ENCODE data around the gene ZNF566.
"Not testable (repeated sequence)": the region's sequence is repeated elsewhere in the genome, so short reads cannot be mapped to it uniquely, and the experiment has no call there.

ZNF566 gene

DNA sequence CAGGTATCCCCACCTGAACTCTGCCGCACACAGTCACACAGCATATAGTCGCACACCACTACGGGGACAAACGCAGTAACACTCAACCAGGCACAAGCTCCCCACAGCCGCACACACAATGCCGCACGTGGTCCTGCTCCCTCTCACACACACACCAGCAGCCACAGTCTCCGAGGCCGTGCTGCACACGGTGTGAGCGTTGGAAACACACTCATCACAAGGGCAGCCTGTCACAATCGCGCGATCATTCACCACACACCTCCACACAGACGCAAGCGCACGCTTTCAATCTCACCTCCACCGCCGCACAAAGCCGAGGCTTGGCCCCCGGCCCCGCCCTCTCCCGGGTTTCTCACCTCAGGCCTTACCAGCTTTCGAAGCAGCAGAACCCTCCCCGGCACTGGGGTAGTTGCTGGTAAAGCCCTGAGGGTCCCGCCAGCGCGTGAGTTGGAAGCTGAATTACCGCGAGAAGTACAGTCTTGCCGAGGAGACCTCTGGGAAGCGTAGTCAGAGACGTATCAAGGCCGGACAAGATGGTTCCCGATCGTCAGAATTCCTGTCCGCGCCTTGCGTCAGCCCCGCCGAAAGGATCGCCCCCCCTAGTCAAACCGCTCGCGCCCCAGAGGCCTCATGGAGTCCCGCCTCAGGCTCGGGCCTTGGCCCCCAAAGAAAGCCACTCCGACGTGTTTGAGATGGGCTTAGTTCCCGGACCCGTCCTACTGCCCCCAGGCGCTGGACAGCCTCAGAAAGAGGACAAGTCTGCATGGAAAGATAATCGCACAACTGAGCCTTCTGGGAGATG lies at the start of gene ZNF566:
ZNF566 (minus strand) TSS at position 444 of the 802 bp plus-strand sequence. CDS start 13,004 bp downstream, outside the sequence.
- peak; percentile 87 to 93 for DNase-seq (ENCODE audit: low read depth in 2 of 2)

DNA sequence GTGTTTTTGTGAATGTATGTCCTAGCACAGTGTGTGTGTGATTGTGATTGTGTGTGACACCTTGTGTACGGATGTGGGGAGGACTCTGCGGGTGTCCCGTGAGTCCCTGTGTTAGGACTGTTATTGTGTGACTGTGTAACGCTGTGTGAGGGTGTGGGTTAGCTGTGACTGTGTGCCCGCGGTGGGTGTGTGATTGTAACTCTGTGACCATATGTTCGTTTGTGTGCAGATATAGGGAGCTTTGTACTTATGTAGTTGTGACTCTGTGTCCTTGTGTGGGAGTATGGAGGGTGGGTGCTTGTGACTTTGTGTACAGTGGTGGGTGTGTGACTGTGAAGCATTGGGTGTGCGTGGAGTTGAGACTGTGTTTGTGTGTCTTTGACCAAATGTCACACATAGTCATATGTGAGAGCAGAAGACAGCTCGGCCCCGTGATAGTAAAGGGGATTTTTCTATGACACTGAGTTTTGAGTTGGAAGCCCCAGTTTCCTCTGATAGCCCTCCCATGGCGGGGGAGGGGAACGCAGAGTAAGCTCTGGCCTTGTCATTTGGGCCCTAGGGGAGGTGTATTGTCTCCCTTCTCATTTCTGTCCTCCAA lies 39.7 kb upstream of the ZNF566 start:
- DNase-seq (ENCODE audit: low read depth in 2 of 2): peak in 1 of 2 donors; percentile 10

DNA sequence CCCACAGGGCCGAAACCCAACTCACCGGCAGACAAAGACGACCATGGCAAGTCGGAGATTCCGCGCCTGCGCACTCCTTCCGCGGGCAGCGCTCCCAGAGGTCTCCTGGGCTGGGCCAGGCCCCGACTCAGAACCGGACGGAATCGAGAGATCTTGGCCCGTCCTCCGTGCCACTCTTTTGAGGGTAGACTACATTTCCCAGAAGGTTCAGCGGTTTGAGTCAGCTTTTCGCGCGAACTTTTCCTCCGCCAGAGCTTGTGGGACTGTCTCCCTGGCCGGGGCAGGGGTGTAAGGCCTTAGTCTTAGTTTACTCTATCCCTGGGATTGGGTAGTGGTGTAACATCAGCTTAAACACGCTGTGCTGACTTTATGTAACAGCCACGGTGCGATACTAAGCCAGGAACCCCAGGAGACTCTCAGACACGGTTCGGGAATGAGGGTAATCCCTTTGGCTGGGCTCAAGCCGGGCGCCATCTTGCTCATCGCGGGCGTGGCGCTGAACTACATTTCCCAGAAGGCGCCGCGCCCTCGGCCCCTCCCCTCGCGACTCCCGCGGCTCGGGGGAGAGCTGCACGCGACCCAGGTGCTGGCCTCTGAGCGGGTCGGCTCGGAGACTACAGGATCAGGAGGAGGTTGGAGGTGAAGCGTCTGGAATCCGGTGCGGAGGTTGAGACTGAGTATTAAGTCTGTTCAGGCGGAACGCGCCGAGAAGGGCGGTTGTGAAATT lies 39.0 kb upstream of the ZNF566 start, which contains the start of gene ZNF260:
ZNF260 (minus strand) TSS at position 78 of the 727 bp plus-strand sequence. CDS start 13,033 bp downstream, outside the sequence.
- DNase-seq (ENCODE audit: low read depth in 2 of 2): peak; percentile 87 to 91

DNA sequence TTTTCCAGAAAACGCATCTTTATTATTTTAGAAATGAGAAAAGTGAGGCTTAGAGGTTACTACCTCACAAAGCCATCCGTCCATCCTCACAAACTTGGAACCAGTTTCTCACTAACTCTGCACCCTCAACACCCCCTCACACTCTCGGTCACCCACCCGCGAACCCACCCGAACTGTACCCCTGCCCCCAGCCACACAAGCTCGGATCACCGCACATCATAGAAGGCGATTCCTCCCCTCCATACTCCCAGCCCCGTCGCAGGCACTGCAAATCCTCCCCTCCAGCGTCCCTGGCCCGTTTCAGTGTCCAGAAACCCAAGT lies 38.5 kb upstream of the ZNF566 start:
- DNase-seq (ENCODE audit: low read depth in 2 of 2): no peak

DNA sequence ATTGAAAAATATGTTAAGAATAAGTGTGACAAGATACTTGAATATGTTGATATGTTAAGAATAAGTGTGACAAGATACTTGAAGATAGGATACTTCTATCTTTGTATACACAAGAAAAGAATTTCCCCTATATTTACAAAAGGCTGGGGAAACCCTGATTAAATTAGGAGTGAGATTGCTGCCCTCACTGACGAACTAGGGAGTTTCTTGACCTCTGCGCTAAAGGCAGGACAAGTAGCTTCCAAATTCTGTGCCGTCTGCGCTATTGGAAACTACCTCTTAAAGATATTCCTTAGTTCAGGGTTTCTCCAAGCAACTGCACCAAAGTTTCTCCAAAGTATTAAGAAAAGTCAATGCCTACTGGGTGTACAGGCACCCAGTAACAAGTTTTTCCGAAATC lies 38.0 kb upstream of the ZNF566 start:
- no peak for DNase-seq (ENCODE audit: low read depth in 2 of 2)

DNA sequence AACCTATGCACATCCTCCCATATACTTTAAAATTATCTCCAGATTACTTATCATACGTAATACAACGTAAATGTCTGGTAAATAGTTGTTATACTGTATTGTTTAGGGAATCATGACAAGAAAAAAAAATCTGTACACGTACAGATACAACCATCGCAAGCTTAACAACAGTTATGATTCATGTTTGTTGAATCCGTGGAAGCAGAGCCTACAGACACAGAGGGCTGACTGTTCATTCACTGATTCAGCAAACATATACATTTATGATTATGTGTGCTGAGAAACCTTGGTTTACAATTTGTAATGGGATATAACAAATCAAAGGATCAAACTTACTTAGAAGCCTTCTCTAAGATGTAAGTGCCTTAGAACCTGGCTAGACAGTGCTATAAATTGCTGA lies 37.2 kb upstream of the ZNF566 start:
- DNase-seq (ENCODE audit: low read depth in 2 of 2): no peak

DNA sequence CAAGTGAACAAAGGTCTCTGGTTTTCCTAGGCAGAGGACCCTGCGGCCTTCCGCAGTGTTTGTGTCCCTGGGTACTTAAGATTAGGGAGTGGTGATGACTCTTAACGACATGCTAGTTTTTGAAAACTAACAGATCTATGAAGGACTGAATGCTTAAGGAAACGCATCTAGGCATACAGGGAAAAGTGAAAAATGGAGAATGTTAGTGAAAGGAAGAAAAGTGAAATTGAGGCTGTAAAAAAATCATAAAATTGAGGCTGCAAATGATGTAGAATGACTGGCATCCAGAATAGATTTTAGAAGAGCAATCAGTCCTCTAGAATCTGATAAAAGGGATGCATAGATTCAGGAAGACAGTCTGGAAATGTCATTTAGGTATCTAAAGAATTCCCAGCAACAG lies 35.3 kb upstream of the ZNF566 start:
- no peak for DNase-seq (ENCODE audit: low read depth in 2 of 2)

DNA sequence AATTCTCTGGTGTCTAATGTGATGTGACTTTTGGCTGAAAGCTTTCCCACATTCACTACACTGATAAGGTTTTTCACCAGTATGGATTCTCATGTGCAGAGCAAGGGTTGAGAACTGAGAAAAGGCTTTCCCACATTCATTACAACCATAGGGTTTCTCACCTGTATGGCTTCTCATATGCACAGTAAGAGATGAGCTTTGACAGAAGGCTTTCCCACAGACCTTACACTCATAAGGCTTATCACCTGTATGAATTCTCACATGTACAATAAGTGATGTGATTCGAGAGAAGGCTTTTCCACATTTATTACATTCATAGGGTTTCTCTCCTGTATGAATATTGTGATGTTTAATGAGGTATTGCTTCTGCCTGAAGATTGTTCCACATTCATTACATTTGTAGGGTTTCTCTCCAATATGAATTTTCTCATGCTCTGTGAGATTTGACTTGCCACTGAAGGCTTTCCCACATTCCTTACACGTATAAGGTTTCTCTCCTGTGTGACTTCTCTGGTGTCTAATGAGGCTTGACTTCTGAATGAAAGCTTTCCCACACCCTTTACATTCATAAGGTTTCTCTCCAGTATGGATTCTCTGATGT lies 24.8 kb upstream of the ZNF566 start:
- no peak for DNase-seq (ENCODE audit: low read depth in 2 of 2)

DNA sequence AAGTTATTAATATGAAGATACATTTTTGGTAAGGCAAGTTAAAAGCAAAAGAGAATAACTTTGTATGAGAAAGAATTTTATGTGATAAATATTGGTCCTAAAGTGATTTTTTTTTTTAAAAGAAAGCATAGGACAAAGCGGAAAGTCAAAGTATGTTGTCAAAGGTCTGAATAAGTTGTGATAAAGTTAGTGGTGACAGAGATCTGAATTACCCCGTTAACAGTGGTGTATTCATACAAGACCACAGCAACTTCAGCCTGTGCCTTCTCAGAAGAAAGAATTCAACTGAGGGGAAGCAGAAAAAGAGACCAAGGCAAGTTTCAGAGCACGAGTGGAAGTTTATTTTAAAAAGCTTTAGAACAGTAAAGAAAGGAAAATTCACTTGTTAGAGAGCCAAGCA lies 19.0 kb upstream of the ZNF566 start:
- no peak for DNase-seq (ENCODE audit: low read depth in 2 of 2)

DNA sequence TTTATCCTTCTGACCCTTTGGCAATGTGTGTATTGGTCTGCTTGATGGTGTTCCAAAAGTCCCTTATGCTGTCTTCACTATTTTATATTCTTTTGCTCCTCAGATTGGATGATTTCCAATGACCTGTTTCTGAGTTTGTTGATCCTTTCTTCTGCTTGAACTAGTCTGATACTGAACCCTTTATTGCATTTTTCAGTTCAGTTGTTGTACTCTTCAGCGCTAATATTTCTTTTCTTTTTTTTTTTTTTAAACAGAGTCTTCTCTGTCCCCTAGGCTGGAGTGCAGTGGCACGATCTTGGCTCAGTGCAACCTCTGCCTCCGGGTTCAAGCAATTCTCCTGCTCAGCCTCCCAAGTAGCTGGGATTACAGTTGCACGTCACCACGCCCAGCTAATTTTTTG lies 12.6 kb upstream of the ZNF566 start:
- no peak for DNase-seq (ENCODE audit: low read depth in 2 of 2)

DNA sequence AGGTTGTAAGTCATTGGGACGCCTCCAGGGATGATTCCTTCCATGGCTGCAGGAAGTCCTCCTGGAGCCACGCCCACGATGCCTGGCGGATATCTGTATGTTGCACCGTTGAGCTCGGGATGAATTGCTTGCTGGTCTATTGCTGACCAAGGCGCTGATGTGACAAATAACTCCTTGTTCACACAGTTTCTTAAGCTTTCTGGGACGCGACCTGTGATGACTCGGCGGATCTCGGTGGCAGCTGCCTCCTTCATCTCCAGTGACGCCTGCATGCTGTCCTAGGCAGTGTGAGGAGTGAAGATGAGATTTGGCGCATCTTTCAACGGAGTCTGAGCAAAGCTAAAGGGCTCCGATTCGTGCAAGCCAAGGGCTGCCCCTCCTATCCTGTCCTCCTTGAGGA lies 7.6 kb upstream of the ZNF566 start:
- no peak for DNase-seq (ENCODE audit: low read depth in 2 of 2)

DNA sequence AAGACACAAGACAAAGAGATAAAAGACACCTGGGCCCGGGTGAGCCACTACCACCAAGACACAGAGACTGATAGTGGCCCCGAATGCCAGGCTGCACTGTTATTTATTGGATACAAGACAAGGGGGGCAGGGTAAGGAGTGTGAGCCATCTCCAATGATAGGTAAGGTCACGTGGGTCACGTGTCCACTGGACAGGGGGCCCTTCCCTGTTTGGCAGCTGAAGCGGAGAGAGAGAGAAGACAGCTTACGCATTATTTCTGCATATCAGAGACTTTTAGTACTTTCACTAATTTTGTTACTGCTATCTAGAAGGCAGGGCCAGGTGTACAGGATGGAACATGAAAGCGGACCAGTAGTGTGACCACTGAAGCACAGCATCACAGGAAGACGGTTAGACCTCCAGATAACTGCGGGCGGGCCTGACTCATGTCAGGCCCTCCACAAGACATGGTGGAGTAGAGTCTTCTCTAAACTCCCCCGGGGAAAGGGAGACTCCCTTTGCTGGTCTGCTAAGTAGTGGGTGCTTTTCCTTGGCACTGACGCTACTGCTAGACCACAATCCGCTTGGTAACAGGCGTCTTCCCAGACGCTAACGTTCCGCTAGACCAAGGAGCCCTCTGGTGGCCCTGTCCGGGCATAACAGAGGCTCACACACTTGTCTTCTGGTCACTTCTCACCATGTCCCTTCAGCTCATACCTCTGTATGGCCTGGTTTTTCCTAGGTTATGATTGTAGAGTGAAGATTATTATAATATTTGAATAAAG lies 3.5 kb upstream of the ZNF566 start:
- peak in 1 of 2 donors; percentile 3 for DNase-seq (ENCODE audit: low read depth in 2 of 2)

DNA sequence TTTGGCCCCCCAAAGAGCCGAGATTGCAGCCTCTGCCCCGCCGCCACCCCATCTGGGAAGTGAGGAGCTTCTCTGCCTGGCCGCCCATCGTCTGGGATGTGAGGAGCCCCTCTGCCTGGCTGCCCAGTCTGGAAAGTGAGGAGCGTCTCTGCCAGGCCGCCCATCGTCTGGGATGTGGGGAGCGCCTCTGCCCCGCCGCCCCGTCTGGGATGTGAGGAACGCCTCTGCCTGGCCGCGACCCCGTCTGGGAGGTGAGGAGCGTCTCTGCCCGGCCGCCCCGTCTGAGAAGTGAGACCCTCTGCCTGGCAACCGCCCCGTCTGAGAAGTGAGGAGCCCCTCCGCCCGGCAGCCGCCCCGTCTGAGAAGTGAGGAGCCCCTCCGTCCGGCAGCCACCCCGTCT lies 1.5 kb upstream of the ZNF566 start:
- DNase-seq (ENCODE audit: low read depth in 2 of 2): not testable (repeated sequence)

DNA sequence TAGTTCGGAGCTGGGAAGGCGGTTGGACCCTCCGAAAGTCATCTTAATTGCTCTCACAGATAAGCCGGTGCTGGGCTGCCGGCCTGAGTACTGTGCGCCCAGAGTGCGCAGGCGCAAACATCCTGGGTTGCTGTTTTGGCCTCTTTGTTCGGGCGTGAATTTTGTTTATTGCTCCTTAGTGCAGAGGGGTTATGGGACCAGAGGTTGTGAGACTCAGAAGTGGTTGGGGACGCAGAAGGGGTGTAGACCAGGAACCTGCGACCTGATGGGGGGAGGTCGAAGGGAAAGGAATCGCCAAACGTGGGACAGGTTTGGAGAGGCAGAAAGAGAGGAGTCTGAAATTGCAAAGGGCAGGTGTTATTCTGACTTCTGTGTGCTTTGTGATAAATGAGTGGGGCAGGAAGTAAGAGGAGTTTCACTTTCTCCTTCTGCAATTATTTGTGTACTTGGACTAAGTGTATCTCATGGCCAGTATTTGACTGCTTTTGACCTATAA lies 607 bp upstream of the ZNF566 start:
- DNase-seq (ENCODE audit: low read depth in 2 of 2): peak; percentile 55 to 62

DNA sequence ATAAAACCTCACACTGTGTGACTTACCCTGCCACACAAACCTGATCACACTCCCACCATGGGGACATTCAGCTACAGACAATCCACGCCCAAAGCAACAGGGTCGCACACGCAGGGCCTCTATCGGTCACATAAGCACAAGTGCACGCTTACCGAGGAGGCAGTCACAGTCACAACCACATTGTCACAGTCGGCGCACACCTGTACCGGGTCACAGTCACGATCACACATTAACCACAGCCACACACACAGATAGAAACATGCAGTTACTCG lies 579 bp downstream of the ZNF566 start:
- peak; percentile 15 to 34 for DNase-seq (ENCODE audit: low read depth in 2 of 2)

DNA sequence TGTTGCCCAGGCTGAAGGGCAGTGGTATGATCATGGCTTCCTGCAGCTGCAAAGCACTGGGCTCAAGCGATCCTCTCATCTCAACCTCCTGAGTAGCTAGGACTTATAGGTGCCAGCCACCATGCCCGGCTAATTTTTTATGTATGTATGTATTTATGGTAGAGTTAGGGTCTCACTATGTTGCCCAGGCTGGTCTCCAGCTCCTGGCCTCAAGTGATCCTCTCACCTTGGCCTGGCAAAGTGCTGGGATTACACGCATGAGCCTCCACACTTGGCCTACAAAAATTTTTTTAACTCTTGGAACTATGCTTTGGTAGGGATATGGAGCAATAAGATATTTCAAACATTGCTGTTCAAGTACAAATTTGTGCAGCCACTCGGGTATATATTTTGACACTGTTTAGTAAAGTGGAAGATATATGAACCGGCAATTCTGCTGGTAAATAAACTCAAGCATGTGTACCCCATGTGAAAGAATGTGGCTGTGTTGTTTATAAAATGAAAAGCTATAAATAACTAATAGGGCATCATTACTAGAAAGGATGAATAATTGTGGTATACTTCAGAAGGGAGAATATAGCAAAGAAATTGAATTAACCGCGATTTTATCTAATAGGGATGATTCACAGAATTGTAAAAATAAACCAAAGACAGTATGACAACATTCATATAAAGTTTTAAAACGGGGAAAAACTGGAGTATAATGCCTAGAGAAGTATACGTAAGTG lies 1.1 kb downstream of the ZNF566 start:
- DNase-seq (ENCODE audit: low read depth in 2 of 2): no peak

DNA sequence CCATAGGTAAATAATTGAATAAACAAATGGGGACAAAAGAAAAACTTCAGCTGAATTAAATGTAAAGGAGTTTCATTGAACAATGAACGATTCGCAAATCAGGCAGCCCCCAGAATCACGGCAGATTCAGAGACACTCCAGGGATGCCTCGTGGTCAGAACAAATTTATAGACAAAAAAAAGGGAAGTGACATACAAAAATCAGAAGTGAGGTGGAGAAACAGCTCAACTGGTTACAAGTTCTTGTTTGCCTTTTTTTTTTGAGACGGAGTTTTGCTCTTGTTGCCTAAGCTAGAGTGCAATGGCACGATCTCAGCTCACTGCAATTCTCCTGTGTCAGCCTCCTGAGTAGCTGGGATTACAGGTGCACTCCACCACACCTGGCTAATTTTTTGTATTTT lies 5.7 kb downstream of the ZNF566 start:
- no peak for DNase-seq (ENCODE audit: low read depth in 2 of 2)

DNA sequence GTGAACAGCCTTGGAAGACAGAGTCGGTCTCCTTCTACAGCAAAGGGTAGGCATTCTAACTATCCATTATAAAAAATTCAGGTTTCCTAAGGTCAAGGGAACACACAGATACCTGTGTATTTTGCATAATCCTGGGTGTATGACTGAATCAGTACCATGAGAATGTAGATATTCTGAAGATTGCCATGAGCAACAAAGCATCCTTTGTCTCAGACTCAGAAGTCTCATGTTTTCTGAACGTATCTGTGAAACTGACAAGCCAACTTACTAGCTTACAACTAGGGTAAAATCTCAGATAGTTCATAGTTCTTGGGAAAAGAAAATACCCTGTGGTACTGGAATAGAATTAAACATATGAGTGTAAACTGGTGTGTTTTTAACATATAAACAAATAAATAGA lies 6.5 kb downstream of the ZNF566 start:
- DNase-seq (ENCODE audit: low read depth in 2 of 2): no peak

DNA sequence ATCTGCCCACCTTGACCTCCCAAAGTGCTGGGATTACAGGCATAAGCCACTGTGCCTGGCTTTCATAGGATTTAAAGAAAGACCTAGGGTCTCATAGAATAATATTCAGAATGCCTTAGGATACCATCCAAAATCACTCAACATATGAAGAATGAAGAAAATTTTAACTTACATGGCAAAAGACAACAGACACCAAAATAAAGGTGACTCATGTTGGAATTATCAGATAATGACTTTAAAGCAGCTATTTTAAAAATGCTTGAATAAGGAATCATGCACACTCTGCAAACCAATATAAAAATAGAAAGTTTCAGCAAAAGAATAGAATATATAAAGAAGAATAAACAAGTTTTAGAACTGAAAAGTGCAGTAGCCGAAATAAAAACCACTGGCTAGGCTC lies 29.3 kb downstream of the ZNF566 start:
- DNase-seq (ENCODE audit: low read depth in 2 of 2): no peak

DNA sequence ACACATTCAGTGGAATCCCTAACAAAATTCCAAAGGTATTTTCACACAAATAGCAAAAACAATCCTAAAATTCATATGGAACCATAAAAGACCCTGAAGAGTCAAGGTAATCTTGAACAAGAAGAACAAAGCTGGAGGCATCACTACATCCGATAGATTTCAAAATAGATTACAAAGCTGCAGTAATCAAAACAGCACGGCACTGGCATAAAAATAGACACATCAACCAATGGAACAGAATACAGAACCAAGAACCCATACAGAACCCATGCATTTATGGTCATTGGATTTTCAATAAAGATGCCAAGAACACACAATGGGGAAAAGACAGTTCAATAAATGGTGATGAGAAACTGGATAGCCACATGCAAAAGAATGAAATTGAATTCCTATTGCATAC lies 32.5 kb downstream of the ZNF566 start:
- no peak for DNase-seq (ENCODE audit: low read depth in 2 of 2)

DNA sequence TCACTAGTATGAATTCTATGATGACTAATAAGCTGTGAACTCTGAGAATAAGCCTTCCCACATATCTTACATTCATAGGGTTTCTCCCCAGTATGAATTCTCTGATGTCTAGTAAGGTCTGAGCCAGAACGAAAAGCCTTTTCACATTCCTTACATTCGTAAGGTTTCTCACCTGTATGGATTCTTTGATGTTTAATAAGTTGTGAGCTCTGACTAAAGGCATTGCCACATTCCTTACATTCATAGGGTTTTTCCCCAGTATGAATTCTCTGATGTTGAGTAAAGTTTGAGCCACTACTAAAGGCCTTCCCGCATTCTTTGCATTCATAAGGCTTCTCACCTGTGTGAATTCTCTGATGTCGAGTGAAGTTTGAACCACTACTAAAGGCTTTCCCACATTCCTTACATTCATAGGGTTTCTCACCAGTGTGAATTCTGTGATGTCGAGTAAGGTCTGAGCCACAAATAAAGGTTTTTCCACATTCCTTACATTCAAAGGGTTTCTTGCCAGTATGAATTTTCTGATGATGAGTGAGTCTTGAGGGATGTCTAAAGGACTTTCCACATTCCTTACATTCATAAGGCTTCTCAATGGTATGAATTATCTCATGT lies 40.2 kb downstream of the ZNF566 start:
- no peak for DNase-seq (ENCODE audit: low read depth in 2 of 2)

Data from stimulated activated CD8-positive, alpha-beta memory T cell treated with anti-CD3 and anti-CD28 coated beads, Interleukin-15, amount 100 ng/mL, for 48 hours (primary cell).